Medulla oblongata (tissue), 1 donor: ENCODE measurements around the gene DCST1.
A peak's percentile ranks its signal among the peaks of the same experiment; 100 is the strongest.
"Not testable (repeated sequence)": the region's sequence is repeated elsewhere in the genome, so short reads cannot be mapped to it uniquely, and the experiment has no call there.

Experiments
- DNase-seq: peaks from one replicate; pipeline ENCODE4 v3.0.0-alpha.2; 2015; ENCODE audit errors: extremely low spot score

Gene DCST1

DNA sequence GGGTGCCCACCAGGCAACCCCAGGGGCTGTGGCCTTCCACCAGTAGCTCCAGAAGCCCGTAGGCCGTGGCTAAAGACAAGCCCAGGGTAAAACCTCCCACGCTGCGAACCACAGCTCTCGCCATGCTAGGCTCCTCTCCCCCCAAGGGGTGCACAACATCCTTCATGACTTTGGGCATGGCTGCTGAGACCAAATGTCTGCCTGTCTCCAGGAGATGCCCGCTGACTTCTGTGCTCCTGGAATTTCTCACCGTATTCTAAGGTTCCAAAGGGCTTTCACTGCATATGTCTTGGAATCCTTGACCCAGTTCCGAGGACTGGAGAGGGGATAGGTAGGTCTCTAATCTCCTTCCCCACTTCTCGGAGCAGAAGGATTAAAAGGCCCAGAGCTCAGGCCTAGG, at the start of gene DCST1, which contains the start of gene DCST2:
Gene DCST1 (plus strand): TSS at position 301 of the 400 bp plus-strand sequence. CDS start 213 bp downstream, outside the sequence.
Gene DCST2 (minus strand): TSS at position 258 of the 400 bp plus-strand sequence. CDS start 80 bp downstream, at position 178.
- DNase-seq, result no peak

DNA sequence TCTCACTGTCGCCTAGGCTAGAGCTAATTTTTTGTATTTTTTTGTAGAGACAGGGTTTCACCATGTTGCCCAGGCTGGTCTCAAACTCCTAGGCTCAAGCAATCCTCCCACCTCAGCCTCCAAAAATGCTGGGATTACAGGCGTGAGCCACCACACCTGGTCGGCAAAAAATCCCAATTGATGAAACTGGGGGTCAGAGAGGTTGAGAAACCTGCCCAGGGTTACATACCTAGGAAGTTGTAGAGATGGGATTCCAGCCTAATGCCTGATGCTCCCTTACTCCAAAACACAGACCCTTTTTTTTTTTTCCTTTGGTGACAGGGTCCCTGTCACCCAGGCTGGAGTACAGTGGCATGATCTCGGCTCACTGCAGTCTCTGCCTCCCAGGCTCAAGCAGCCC, 46.9 kb upstream of the DCST1 start:
- DNase-seq, result not testable (repeated sequence)

DNA sequence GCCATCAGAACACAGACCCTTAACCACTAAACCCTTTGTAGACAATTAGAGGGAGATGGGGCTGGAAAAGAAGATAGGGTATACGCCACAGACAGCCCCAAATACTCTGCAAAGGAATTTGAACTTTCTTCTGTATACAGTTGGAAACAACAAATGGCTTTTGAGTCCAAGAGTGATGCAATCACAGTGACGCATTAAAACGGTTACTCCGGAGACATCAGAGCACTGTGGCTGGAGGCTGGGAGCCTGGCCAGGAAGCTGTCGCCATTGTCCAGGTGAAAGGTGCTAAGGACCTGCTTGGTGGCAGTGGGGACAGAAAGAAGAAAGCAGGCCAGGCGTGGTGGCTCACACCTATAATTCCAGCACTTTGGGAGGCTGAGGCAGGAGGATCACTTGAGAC, 46.3 kb upstream of the DCST1 start:
- DNase-seq, result no peak

- no peak for DNase-seq
Observed at GRCh38 chr1:154988058-154988954, 45.3 kb upstream of the DCST1 start.

GRCh38 chr1:154989195-154989860, 44.3 kb upstream of the DCST1 start:
- DNase-seq, result no peak

DNA sequence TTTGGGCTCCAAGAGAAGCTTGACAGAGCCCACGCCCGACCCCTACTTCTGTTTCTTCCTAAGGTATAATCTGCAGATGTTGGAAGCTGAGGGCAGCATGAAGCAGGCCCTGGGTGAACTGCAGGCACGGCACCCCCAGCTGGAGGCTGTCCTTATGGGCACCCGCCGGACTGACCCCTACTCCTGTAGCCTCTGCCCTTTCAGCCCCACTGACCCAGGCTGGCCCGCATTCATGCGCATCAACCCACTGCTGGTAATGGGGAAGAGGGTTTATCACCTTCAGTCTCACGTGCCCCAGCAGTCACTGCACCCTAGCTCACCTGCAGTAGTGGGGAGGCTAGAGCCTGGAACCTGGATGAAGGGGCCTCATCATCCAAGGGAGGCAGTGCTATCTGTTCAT, 43.3 kb upstream of the DCST1 start:
- no peak for DNase-seq

- DNase-seq, result peak; percentile 3
Observed at GRCh38 chr1:154992721-154993571, 40.7 kb upstream of the DCST1 start.

- DNase-seq, result no peak
Observed at GRCh38 chr1:154993572-154994268, 39.9 kb upstream of the DCST1 start, which contains the start of gene LENEP. Gene LENEP, plus strand, starts transcription at chr1:154993586. Its CDS starts 22 bp downstream, at chr1:154993608.

DNA sequence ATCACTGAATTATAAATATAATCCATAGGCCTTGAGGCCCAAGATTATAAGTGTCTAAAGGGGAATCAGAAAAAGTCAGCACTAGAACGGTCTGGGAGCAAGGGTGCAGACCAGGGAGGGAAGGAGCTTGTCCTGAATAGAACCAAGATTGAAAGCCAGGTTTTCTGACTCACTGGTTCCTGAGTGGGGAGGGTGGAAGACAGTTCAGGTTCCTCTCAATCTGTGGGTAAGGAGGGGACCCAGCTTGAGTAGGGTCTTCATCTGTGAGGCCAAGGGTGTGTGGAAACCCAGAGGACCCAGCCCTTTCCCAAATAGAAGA, 39.4 kb upstream of the DCST1 start:
- DNase-seq, result no peak

DNA sequence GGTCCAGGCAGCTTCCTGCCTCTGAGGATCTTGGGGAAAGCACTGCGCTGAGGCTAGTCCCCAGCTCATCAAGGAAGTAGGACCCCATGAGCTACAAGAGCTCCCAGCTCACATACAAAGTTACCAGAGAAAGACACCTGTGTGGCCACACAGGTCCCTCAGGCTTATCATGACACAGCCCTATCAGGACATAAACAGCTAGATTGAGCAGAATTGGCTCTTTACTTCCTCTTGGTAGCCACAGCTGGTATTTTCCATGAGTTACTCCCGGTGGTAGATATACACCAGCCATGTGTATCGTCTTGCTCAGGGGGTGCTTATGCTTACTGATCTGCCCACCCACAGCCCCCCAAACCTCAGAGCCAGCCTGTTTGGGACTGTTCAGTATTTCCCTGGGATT, 39.0 kb upstream of the DCST1 start:
- DNase-seq, result no peak

DNA sequence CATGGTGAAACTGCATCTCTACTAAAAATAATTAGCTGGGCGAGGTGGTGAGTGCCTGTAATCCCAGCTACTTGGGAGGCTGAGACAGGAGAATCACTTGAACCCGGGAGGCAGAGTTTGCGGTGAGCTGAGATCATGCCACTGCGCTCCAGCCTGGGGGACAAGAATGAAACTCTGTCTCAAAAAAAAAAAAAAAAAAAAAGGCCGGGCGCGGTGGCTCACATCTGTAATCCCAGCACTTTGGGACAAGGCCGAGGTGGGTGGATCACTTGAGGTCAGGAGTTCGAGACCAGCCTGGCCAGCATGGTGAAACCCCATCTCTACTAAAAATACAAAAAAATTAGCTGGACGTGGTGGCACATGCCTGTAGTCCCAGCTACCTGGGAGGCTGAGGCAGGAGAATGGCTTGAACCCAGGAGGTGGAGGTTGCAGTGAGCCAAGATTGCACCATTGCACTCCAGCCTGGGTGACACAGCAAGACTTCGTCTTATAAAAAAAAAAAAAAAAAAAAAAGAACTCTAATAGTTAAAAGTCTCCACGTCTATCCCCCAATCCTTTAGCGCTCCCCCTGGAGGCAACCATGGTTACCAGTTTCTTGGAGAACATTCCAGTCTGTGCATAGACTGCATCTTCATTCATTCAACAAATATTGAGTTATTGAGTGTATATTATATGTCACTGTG, 38.2 kb upstream of the DCST1 start:
- peak; percentile 81 for DNase-seq

DNA sequence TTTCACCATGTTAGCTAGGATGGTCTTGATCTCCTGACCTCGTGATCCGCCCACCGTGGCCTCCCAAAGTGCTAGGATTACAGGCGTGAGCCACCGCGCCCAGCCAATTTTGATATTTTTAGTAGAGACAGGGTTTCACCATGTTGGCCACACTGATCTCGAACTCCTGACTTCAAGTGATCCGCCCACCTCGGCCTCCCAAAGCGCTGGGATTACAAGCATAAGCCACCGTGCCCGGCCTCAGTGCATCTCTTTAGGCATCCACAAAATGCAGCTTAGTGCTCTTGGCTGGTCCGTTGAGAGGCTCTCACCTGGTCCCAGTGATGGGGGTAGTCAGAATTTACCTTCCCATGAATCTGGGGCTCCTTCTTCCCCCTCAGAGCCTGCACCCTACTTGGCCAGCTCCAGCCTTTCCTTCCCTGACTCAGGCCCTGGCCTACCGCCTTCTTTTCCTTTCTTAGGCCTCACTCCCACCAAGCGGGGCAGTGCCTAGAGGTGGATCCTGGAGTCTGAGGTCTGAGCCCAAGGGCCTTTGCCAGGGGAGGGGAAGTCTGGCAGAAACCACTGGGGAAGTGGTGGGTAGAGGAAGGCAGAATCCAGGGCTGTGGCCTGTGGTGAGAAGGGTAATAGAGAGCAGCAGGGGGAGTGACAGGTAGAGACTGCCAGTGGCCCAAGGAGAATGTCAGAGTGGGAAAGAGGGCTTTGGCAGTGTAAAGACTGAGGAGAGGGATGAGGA, 36.5 kb upstream of the DCST1 start:
- no peak for DNase-seq

GRCh38 chr1:154998201-154998780, 35.3 kb upstream of the DCST1 start:
- DNase-seq, result no peak

- DNase-seq, result no peak
Observed at GRCh38 chr1:154998818-154999570, 34.6 kb upstream of the DCST1 start.

DNA sequence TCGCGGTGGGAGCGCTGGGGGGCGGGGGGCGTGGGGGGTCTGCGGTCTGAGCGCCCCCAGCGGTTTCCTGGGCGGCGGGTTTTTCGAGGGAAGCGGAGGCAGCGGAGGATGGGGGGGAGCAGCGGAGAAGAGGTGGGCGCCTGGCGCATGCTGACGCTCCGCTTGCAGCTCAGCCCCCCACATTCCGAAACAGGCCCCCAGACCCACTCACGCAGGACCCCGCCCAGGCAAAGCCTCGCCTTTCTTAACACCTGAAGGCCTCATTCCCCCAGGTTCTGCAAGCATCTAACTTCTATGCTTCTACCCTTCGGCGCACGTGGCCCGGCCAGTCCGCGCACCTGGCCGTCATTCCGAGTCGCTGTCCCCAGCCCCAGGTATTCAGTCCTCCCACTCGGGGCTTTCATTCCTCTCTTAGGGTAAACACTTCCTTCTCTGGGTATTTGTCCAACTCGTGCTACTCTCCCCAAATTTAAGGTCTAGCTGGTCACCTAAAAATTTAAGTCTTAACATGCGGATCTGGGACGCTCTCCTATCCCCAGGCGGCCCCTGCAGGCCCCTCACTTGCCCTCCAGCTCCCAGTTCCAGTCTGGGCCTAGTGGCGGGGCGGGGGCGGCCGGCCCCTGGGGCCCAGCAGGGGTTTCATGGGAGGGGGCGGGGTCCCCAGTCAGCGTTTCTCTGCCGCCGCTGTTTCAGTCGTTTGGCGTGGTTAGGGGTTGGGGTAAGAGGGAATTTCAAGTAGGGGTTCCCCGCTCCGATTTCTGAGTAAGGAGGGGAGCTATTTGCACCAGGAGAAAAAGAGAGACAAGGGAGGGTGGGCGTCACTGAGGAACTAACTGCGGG, 33.8 kb upstream of the DCST1 start:
- no peak for DNase-seq

DNA sequence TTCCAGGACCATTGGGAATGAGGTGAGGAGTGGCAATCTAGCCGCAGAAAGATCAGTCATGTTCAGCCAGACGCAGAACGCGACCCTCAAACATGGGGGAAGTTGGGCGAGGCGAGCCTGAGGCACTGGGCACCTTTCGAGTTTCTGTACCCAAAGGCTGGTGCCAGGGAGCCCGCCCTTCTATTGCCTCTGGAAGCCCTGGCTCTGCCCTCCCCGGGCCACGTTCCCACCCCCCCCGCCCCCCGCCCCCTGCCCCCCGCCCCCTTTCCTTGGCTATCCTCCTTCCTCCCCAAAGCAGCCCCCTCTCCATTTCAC, 33.3 kb upstream of the DCST1 start:
- DNase-seq, result no peak

DNA sequence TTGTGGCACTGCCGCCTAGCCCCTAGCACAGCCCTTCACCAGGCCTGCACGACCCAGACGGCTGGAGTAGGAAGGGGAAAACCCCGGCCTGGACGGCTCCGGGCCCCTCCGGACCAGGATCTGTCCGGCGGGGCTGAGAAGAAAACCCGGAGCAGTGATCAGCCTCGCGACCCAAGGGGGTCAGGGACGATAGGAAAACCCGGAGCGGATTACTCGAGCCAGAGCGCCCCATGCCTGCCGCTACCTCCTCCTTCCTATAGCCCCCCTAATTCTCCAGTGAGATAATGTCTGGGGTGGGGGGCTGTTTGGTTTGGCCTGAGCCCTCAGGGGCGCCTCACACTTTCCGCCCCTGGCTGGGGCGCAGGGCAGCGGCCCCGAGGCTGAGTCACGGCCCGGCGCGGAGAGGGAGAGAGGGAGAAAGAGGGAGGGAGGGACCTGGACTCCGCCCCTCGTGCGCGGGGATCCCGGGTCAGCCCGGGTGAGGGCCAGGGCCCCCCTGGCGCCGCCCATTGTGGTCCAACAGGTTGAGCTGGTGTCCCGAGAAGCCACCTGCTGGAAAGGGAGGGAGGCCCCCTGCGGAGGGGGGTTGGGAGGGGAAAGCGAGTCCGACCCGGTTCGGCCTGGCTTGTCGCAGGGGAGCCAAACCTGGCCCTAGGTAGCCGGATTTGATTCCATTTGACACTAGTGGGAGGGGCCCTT, 32.7 kb upstream of the DCST1 start:
- DNase-seq, result peak; percentile 90

- no peak for DNase-seq
Observed at GRCh38 chr1:155001425-155001674, 32.3 kb upstream of the DCST1 start.
